HG03095 (cell line): ENCODE results near the gene LARP1B.
"Not testable (repeated sequence)": the region's sequence is repeated elsewhere in the genome, so short reads cannot be mapped to it uniquely, and the experiment has no call there.

Source experiments
- ATAC-seq: cut with Tn5 transposase; IDR thresholded peaks from one replicate; pipeline ENCODE4 v1.9.1; 2021; ENCODE audit warnings: moderate library complexity; ENCODE audit not compliant: unreplicated experiment

LARP1B gene

GRCh38 chr4:128060699-128061565, at the start of gene LARP1B:
Gene LARP1B, plus strand, starts transcription at chr4:128061312. Its CDS starts 13,640 bp downstream, at chr4:128074952.
- peak; percentile 91 for ATAC-seq

DNA sequence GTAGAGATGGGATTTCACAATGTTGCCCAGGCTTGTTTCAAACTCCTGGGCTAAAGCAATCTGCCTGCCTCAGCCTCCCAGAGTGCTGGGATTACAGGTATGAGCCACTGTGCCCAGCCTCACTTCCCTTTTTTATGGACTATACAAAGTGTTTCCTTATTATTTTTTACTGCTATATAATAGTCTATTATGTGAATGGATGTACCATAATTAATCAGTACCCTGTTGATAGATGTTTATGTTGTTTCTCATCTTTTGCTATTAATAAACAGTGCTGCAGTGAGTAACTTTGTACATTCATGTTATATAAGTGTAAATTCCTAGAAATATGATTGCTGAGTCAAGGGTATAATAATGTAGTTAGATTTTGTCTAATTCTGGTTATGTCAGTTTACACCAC, 35.8 kb upstream of the LARP1B start:
- no peak for ATAC-seq

DNA sequence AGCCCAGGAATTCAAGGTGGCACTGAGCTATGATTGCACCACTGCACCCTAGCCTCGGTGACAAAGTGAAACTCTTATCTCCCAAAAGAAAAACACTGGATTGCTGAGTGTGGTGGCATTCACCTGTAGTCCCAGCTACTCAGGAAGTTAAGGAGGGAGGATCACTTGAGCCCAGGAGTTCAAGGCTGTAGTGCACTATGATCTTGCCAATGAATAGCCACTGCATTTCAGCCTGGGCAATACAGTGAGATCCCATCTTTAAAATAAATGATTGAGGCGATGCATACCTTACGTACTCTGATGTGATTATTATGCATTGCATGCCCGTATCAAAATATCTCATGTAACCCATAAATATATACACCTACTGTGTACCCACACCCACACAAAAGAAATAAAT, 31.2 kb upstream of the LARP1B start:
- ATAC-seq: no peak

- no peak for ATAC-seq
Observed at GRCh38 chr4:128031756-128032384, 29.2 kb upstream of the LARP1B start.

GRCh38 chr4:128039568-128039967, 21.5 kb upstream of the LARP1B start:
- ATAC-seq: no peak

- ATAC-seq: not testable (repeated sequence)
Observed at GRCh38 chr4:128047019-128047418, 14.1 kb upstream of the LARP1B start.

DNA sequence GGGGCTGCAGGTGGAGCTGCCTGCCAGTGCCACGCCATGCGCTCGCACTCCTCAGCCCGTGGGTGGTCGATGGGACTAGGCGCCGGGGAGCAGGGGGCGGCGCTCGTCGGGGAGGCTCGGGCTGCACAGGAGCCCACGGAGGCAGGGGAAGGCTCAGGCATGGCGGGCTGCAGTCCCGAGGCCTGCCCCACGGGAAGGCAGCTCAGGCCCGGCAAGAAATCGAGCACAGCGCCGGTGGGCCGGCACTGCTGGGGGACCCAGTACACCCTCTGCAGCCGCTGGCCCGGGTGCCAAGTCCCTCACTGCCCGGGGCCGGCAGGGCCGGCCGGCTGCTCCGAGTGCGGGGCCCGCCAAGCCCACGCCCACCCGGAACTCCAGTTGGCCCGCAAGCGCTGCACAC, 13.6 kb upstream of the LARP1B start:
- ATAC-seq: not testable (repeated sequence)

DNA sequence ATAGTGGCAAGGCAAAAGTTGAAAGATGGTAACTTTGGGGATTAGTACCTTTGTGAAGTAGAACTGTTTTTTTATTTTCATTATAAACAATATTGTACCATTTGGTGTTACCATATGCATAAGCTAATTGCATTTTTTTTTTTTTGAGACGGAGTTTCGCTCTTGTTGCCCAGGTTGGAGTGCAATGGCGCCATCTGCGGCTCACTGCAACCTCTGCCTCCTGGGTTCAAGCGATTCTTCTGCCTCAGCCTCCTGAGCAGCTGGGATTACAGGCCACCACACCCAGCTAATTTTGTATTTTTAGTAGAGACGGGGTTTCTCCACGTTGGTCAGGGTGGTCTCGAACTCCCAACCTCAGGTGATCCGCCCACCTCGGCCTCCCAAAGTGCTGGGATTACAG, 9.9 kb upstream of the LARP1B start:
- ATAC-seq: not testable (repeated sequence)

DNA sequence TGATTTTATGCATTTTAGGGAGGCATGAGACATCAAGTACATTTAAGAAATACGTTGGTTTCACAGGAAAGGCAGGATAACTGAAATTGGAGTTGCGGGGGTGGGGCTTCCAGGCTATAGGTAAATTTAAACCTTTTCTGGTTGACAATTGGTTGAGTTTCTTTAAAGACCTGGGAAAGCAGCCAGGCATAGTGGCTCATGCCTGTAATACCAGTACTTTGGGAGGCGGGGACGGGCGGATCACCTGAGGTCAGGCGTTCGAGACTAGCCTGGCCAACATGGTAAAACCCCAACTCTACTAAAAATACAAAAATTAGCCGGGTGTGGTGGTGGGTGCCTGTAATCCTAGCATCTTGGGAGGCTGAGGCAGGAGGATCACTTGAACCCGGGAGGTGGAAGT, 6.2 kb upstream of the LARP1B start:
- ATAC-seq: not testable (repeated sequence)

GRCh38 chr4:128055441-128056206, 5.5 kb upstream of the LARP1B start:
- not testable (repeated sequence) for ATAC-seq

DNA sequence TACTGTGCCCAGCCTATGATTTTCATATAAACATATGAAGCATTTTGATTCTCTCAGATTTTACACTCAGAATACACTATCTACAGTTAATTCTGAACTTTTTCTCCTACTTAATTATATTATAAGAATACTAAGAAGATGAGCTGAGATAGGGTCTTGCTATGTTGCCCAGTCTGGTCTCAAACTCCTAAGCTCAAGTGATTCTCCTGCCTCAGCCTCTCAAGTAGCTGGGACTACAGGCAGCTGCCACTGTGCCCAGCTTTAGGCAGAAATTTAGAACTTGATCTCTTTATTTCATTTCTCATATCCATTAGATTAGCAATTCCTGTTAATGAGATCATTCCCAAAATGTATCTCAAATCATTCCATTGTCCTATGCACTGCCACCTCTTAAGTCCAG, 4.7 kb upstream of the LARP1B start:
- no peak for ATAC-seq

GRCh38 chr4:128060121-128060698, 902 bp upstream of the LARP1B start:
- ATAC-seq: no peak

GRCh38 chr4:128061566-128062536, 739 bp downstream of the LARP1B start:
- ATAC-seq: peak; percentile 30

DNA sequence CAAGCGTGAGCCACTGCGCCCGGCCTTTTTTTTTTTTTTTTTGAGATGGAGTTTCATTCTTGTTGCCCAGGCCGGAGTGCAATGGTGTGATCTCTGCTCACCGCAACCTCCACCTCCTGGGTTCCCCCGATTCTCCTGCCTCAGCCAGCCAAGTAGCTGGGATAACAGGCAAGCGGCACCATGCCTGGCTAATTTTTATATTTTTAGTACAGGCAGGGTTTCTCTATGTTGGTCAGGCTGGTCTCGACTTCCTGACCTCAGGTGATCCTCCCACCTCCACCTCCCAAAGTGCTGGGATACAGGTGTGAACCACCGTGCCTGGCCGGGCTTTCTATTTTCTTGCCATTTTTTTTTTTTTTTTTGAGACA, 5.3 kb downstream of the LARP1B start:
- ATAC-seq: not testable (repeated sequence)

GRCh38 chr4:128068918-128069317, 7.8 kb downstream of the LARP1B start:
- ATAC-seq: no peak

DNA sequence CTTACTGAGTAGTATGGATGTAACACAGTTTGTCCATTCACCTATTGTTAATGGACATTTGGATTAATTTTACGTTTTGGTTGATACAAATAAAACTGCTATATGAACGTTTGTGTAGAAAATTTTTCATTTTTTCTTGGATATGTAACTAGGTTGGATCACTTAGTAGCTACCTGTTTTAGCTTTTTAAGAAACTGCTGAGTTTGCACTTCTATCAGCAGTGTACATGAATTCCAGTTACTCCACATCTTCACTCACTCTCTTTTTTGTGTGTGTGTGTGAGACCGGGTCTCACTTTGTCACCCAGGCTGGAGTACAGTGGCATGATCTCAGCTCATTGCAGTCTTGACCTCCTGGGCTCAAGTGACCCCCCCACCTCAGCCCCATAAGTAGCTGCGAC, 15.4 kb downstream of the LARP1B start:
- no peak for ATAC-seq

DNA sequence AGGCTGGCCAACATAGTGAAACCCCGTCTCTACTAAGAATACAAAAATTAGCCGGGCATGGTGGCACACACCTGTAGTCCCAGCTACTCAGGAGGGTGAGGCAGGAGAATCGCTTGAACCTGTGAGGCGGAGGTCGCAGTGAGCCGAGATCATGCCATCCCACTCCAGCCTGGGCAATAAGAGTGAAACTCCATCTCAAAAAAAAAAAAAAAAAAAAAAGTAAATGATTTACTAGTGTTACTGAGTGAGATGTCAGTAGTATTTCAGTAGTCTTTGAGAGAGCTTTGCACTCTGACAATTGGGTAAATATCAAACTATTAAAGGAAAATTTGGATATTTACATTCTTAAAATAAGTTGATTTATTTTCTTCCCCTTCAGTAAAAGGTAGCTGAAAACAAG, 34.2 kb downstream of the LARP1B start:
- not testable (repeated sequence) for ATAC-seq

GRCh38 chr4:128107766-128108165, 46.7 kb downstream of the LARP1B start:
- ATAC-seq: no peak

DNA sequence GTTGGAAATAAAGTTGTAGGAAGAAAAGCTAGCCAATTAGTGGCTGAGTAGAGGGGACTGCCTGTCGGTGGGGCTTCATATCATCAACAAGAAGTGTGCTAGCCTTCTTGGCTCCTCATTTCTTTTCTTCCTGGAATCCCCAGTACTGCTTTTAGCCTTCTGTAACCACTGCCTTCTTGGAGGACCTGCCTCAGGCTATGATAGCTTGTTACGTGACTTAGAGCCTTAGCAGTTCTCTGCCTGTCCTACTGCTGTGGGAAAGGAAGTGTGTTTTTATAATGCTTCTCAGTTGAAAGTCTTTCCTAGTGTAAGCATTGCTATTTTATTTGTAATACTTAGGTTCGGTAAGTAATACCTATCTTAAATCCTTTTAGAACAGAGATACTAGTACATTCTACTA, 61.9 kb downstream of the LARP1B start:
- ATAC-seq: no peak

DNA sequence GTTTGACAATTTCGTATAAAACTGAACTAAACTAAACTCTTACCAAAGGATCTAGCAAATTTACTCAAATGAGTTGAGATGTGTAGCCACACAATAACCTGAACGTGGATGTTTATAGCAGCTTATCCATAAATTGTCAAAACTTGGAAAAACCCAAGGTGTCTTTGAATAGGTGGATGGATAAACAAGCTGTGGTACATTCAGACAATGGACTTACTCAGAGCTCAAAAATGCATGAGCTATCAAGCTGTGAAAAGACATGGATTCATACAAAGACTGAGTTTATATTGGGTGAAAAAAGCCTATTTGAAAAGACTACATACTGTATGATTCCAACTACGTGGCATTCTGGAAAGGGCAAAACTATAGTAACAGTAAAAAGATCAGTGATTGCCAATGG, 69.5 kb downstream of the LARP1B start:
- ATAC-seq: no peak
